Activated T-helper 2 cell treated with anti-CD3 and anti-CD28 coated beads, Interferon-gamma antibody, Interleukin-2, Interleukin-4, amounts not matched to agents 10 μg/mL and 5 μg/mL and 100 μg/mL, durations not matched to agents 14 hours and 24 hours and 36 hours (primary cell): ENCODE data around the gene DENND2A. TPM values are rescaled to one million over a fixed set of nuclear protein-coding genes. Genes with fewer than 3 reads are reported as not detected.
A peak's percentile ranks its signal among the peaks of the same experiment; 100 is the strongest.
"Not testable (repeated sequence)": the region's sequence is repeated elsewhere in the genome, so short reads cannot be mapped to it uniquely, and the experiment has no call there.

ENCODE experiments used
- DNase-seq: peaks from one replicate; pipeline ENCODE4 v3.0.0; 2021; ENCODE audit warnings: low spot score
- H3K27ac Mint-ChIP-seq: one replicate; pipeline ENCODE4 v1.8.0; 2021; ENCODE audit warnings: mixed read lengths
- H3K27me3 Mint-ChIP-seq: one replicate; pipeline ENCODE4 v1.8.0; 2021; ENCODE audit warnings: low read depth, mixed read lengths
- H3K36me3 Mint-ChIP-seq: one replicate; pipeline ENCODE4 v1.8.0; 2021; ENCODE audit warnings: low read depth, mixed read lengths
- H3K4me1 Mint-ChIP-seq: one replicate; pipeline ENCODE4 v1.8.0; 2021; ENCODE audit warnings: low read depth, mixed read lengths
- H3K4me3 Mint-ChIP-seq: one replicate; pipeline ENCODE4 v1.8.0; 2021; ENCODE audit warnings: low read depth, mild to moderate bottlenecking, moderate library complexity, mixed read lengths
- H3K9me3 Mint-ChIP-seq: one replicate; pipeline ENCODE4 v1.8.0; 2021; ENCODE audit warnings: mixed read lengths
- intact Hi-C: fragments of 100-400 bp; cut with micrococcal nuclease; formaldehyde crosslinking; loops from one replicate; pipeline ENCODE4 v1.15.1; 2023
- total RNA-seq: library from RNA; stranded (reverse); gene quantifications from 2 replicates; pipeline ENCODE4 v1.2.3, GENCODE V29; 2022

The DENND2A gene
- total RNA-seq, 1 donor from 2014 or later = not detected

- H3K36me3 Mint-ChIP-seq, H3K9me3 Mint-ChIP-seq, H3K27ac Mint-ChIP-seq, intact Hi-C loops, DNase-seq, H3K27me3 Mint-ChIP-seq, H3K4me3 Mint-ChIP-seq, H3K4me1 Mint-ChIP-seq: not testable (repeated sequence)
These were observed 142.8 kb downstream of the DENND2A start for GRCh38 chr7:140497807-140498206.

DNA sequence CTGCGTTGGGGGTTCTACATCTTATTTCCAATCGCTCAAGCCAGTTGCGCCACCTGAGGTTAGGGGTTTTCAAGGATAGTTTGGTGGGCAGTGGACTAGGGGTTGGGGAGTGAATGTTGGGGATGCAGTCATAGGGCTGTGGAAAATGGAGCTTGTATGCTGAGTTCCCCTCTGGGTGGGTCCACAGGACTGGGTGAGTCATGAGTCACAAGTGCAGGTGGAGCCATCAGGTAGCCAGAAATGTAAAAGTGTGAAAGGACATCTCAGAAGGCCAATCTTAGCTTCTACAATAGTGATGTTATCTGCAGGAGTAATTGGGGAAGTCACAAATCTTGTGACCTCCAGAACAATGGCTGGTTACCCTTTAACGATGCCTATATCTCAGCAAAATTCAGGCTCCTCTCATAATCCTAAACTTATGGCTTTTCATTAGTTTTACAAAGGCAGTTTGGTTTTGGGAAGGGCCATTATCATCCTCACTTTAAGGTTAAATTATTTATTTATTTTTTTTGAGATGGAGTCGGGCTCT is 143.3 kb downstream of the DENND2A start:
- no peak for DNase-seq
- Mint-ChIP-seq H3K27me3 (no peaks in the 10 kb centered on the region), H3K4me3 (no peak overlapping the region), H3K27ac (no peak overlapping the region), H3K4me1 (no peaks in the 10 kb centered on the region), H3K36me3 (no peaks in the 10 kb centered on the region), H3K9me3 (no peaks in the 10 kb centered on the region)
- intact Hi-C loops = no loop called here

DNA sequence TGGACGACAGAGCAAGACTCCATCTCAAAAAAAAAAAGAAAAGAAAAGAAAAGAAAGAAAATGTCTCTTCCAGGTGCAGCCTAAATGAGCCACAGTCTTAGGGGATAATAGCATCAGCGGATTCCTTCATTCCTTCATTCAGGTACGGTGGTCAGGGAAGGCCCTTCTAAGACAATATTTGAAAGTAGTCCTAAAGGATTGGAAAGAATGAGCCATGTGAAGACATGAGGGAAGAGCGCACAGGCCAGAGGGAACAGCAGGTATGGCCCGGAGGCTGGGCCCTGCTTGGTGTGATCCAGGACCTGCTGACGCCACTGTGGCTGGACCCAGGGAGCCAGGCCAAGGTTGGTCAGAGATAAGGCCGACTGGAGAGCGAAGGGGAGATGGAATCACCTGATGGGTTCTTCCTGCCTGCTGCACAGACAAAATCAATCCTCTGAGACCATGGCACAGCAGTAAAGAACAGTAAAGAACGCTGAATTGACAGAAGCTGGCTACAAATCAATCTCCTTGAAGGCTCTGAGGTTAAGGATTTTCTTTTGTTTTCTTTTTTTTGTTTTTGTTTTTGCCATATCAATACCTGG is 145.0 kb downstream of the DENND2A start:
- H3K4me3 Mint-ChIP-seq = no peak overlapping the region
- intact Hi-C loops = no loop called here
- H3K9me3 Mint-ChIP-seq = no peaks in the 10 kb centered on the region
- no peaks in the 10 kb centered on the region for H3K27me3 Mint-ChIP-seq
- no peaks in the 10 kb centered on the region for H3K36me3 Mint-ChIP-seq
- DNase-seq = no peak
- H3K27ac Mint-ChIP-seq = no peak overlapping the region
- no peaks in the 10 kb centered on the region for H3K4me1 Mint-ChIP-seq

GRCh38 chr7:140494867-140495266 is 145.7 kb downstream of the DENND2A start:
- Mint-ChIP-seq H3K36me3 (no peaks in the 10 kb centered on the region), H3K27me3 (no peaks in the 10 kb centered on the region), H3K4me3 (no peak overlapping the region), H3K27ac (no peak overlapping the region), H3K9me3 (no peaks in the 10 kb centered on the region), H3K4me1 (no peaks in the 10 kb centered on the region)
- intact Hi-C loops = no loop called here
- no peak for DNase-seq

GRCh38 chr7:140489026-140489359 is 151.6 kb downstream of the DENND2A start:
- no peaks in the 10 kb centered on the region for H3K36me3 Mint-ChIP-seq
- no peak overlapping the region for H3K4me3 Mint-ChIP-seq
- no peaks in the 10 kb centered on the region for H3K27me3 Mint-ChIP-seq
- intact Hi-C loops = no loop called here
- peaks cover 13% of the 10 kb centered on the region for H3K4me1 Mint-ChIP-seq
- H3K9me3 Mint-ChIP-seq = no peaks in the 10 kb centered on the region
- DNase-seq = no peak
- H3K27ac Mint-ChIP-seq = no peak overlapping the region

DNA sequence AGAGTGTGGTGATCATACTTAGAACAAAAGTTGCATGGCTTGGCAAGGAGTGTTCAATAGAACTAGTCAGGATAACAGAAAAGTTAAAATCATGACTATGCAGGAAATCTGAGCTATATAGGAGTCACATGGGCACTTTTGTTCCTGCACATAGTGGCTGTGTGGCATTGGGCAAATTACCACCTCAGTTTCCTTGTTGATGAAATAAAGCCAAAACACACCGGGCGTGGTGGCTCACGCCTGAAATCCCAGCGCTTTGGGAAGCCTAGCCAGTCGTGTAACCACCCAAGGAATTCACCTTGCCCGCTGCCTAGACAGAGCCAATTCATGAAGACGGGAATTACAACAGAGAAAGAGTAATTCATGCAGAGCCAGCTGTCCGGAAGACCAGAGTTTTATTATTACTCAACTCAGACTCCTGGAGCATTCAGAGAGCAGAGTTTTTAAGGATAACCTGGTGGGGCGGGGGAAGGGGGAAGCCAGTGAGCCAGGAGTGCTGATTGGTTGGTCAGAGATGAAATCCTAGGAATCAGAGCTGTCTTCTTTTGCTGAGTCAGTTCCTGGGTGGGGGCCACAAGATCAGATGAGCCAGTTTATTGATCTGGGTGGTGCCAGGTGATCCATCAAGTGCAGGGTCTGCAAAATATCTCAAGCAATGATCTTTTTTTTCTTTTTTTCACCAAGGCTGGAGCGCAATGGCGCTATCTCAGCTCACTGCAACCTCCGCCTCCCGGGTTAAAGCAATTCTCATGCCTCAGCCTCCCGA is 154.9 kb downstream of the DENND2A start:
- H3K27ac Mint-ChIP-seq = no peak overlapping the region
- no peaks in the 10 kb centered on the region for H3K9me3 Mint-ChIP-seq
- H3K4me3 Mint-ChIP-seq = no peak overlapping the region
- H3K36me3 Mint-ChIP-seq = no peaks in the 10 kb centered on the region
- H3K4me1 Mint-ChIP-seq = peaks cover 13% of the 10 kb centered on the region
- intact Hi-C loops = no loop called here
- DNase-seq = no peak
- H3K27me3 Mint-ChIP-seq = no peaks in the 10 kb centered on the region

DNA sequence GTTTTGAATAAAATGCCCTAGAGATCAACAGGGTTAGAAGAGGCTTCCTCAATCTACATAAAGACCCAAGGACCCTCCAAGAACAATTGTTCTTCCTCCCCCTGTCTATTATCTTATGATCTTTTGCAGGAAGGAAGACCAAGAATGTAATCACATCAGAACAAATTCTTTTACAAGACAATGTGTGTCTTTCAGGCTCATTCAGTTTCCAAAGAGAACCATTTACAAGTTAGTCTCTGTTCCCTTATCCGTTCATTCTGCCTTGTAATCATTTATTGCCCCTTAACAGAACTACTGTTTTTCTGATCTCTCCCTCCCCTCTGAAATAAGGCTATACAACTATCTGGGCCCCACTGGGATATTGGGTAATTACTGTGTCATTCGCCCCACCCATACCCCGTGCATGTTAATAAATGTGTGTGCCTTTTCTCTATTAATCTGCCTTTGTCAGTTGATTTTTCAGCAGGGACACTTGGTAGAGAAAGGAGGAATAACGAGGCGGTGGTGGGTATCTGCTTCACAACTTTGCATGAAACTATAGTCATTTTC is 155.6 kb downstream of the DENND2A start:
- H3K36me3 Mint-ChIP-seq = no peaks in the 10 kb centered on the region
- peaks cover 13% of the 10 kb centered on the region for H3K4me1 Mint-ChIP-seq
- H3K9me3 Mint-ChIP-seq = no peaks in the 10 kb centered on the region
- no peak for DNase-seq
- no peaks in the 10 kb centered on the region for H3K27me3 Mint-ChIP-seq
- no peak overlapping the region for H3K27ac Mint-ChIP-seq
- intact Hi-C loops = no loop called here
- H3K4me3 Mint-ChIP-seq = no peak overlapping the region

GRCh38 chr7:140484479-140484878 is 156.1 kb downstream of the DENND2A start:
- Mint-ChIP-seq H3K36me3 (no peaks in the 10 kb centered on the region), H3K27ac (no peak overlapping the region), H3K9me3 (no peaks in the 10 kb centered on the region), H3K4me3 (no peak overlapping the region), H3K27me3 (no peaks in the 10 kb centered on the region), H3K4me1 (peaks cover 15% of the 10 kb centered on the region)
- intact Hi-C loops = no loop called here
- no peak for DNase-seq

DNA sequence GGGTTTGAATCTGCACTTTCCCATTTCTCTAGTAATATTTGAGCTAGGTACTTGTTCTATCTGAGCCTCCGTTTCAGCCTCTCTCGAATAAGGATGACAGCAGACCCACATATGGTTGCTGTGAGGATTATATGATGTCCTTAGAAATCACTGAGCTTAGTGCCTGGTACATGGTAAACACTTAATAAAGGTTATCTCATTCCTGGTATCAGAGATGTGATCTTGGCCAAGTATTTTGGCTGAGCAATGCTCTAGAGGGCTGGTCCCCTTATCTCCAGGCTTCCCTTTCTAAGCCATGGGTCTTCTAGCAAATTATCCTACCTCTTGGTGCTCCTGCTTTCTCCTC is 160.9 kb downstream of the DENND2A start:
- no peak for DNase-seq
- Mint-ChIP-seq H3K27ac (no peak overlapping the region), H3K36me3 (peaks cover 9% of the 10 kb centered on the region), H3K27me3 (no peaks in the 10 kb centered on the region), H3K4me3 (peak overlapping the region; percentile 97), H3K9me3 (no peaks in the 10 kb centered on the region), H3K4me1 (peaks cover 25% of the 10 kb centered on the region)
- intact Hi-C loops = loop anchor here (1.0 to 5.0 kb wide), 7 partner anchors 37 to 535 kb away; partner anchors contain the start of genes KDM7A and MRPS33

- intact Hi-C loops = loop anchor here (1.0 to 5.0 kb wide), 7 partner anchors 37 to 536 kb away; partner anchors contain the start of genes KDM7A and MRPS33
- DNase-seq = peak; percentile 89
- H3K27ac Mint-ChIP-seq = peak within 1 kb of the TSS; percentile 96
- H3K4me3 Mint-ChIP-seq = peak within 1 kb of the TSS; percentile 97
- peaks cover 9% of the 10 kb centered on the region for H3K36me3 Mint-ChIP-seq
- no peaks in the 10 kb centered on the region for H3K27me3 Mint-ChIP-seq
- H3K9me3 Mint-ChIP-seq = no peaks in the 10 kb centered on the region
- H3K4me1 Mint-ChIP-seq = peaks cover 25% of the 10 kb centered on the region
These were observed 161.4 kb downstream of the DENND2A start, which contains the start of gene MKRN1 for GRCh38 chr7:140479062-140479738. Gene MKRN1, minus strand, starts transcription at chr7:140479505. Its CDS starts 161 bp downstream, at chr7:140479344.

DNA sequence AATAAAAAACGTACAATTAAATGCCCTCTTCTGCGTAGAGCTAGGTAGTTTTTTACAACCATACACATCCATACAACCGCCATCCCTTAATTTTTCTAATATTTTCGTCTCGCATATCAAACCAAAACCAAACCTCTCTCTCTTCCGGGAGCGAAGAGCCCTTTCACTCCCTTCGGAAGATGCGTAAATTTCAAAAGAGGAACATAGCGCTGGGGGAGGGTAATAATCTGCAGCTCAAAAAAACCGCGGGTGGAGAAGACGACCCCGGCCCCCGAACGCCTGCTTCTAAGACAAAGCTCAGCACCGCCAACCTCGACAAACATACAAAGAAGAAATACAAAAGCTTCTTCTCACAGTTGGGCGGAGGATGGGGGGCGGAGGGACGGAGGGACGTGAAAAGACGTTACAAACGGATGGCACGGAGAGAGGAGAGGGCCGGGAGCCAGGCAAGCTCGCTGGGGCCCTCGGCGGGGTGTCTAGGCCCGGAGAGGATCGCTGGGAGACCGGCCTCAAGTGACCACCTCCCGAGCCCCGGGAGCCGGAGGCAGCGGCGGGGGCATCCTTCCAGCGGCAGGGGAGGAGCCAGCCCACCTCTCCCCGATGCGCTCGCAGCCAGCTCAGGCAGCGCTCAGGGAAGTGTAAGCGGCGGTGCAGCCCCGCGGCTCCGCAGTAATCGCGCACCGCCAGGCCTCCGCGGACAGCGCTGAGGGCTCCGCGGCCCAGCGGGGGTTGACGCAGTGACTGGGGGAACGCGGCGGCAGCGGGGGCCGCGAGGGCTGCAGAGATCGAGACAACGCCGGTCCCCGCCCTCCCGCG is 162.2 kb downstream of the DENND2A start:
- DNase-seq = peak; percentile 32
- Mint-ChIP-seq H3K4me3 (peak overlapping the region; percentile 97), H3K9me3 (no peaks in the 10 kb centered on the region), H3K27me3 (no peaks in the 10 kb centered on the region), H3K36me3 (peaks cover 9% of the 10 kb centered on the region), H3K4me1 (peaks cover 25% of the 10 kb centered on the region), H3K27ac (peak overlapping the region; percentile 78)
- intact Hi-C loops = loop anchor here (1.0 to 5.0 kb wide), 7 partner anchors 36 to 536 kb away; partner anchors contain the start of genes KDM7A and MRPS33

DNA sequence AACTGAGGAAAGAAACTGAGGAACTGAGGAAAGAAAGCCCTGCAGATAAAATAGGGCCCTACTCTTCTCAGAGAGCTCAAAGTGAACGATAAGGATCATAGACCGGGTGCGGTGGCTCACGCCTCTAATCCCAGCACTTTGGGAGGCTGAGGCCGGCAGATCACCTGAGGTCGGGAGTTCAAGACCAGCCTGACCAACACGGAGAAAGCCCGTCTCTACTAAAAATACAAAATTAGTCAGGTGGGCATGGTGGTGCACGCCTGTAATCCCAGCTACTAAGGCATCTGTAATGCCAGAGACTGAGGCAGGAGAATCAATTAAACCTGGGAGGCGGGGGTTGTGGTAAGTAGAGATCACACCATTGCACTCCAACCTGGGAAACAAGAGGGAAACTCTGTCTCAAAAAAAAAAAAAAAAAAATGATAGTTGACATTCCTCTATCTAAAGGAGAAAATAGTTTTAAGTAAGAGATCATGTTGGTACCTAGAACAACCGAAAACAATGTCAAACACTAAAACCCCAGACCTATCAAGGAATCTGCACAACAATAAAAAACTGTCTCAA is 163.8 kb downstream of the DENND2A start:
- H3K36me3 Mint-ChIP-seq = peaks cover 11% of the 10 kb centered on the region
- no peak for DNase-seq
- no peaks in the 10 kb centered on the region for H3K9me3 Mint-ChIP-seq
- H3K27ac Mint-ChIP-seq = peak overlapping the region; percentile 78
- H3K27me3 Mint-ChIP-seq = no peaks in the 10 kb centered on the region
- peaks cover 30% of the 10 kb centered on the region for H3K4me1 Mint-ChIP-seq
- peak overlapping the region; percentile 97 for H3K4me3 Mint-ChIP-seq
- intact Hi-C loops = loop anchor here (1.0 to 5.0 kb wide), 7 partner anchors 17 to 299 kb away; partner anchors contain the start of gene KDM7A
